Measurements from ENCODE around the gene CMBL.
"Not testable (repeated sequence)": the region's sequence is repeated elsewhere in the genome, so short reads cannot be mapped to it uniquely, and the experiment has no call there.

CMBL gene

DNA sequence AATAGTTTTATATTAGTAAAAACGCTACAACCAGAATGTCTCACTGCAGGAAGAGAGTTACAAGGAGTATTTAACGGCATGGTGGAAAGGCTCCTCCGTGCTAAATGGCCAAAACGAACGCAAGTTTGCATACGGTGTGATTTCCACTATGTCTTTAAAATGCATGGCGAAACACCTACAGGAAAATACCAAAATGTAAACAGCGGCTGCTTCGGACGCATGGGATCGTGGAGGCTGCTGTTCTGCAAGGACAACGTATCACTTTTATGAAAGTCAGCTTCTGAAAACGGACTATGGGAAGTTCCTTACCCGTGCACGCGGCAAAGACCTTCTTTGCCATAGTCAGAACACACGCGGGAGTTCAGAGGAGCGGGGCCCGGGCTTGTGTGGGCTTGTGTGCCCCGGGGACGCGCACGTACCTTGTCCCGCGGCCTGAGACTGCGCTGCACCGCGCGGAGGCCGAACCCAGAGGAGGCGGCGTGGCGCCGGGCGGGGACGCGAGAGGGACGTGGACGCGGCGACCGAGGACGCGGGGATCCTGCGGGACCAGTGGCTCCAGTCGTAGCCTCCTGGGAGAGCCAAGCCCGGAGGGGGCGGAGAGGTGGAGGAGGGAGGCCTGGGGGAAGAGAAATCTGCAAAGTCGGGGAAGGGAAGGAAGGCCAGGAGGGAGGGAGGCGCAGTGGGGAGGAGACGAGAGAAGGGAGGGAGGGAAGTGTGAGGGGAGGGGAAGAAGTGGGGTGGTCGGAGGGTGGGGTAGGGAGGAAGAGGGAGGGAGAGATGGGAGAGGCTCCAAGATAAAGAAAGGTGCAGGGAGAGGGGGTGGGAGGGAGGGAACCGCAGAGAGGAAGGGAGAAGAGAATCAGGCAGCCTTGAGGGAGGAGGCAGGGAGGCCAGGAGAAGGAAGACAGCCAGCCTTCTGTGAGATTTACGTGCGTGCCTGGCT lies at the start of gene CMBL:
TSS of gene CMBL (minus strand) at position 697 of the 943 bp plus-strand sequence. CDS start 17,140 bp downstream, outside the sequence.
- DNase-seq (ENCODE audit: low read depth): no peak

- DNase-seq (ENCODE audit: low read depth): no peak
These were observed 47.6 kb upstream of the CMBL start for GRCh38 chr5:10355071-10355889.

GRCh38 chr5:10354048-10354872 lies 46.6 kb upstream of the CMBL start:
- DNase-seq (ENCODE audit: low read depth): no peak

- DNase-seq (ENCODE audit: low read depth): peak; percentile 82
These were observed 45.7 kb upstream of the CMBL start, which contains the start of gene MARCHF6 for GRCh38 chr5:10353241-10354047. MARCHF6 (plus strand) TSS chr5:10353695; CDS start chr5:10353899, 204 bp downstream.

DNA sequence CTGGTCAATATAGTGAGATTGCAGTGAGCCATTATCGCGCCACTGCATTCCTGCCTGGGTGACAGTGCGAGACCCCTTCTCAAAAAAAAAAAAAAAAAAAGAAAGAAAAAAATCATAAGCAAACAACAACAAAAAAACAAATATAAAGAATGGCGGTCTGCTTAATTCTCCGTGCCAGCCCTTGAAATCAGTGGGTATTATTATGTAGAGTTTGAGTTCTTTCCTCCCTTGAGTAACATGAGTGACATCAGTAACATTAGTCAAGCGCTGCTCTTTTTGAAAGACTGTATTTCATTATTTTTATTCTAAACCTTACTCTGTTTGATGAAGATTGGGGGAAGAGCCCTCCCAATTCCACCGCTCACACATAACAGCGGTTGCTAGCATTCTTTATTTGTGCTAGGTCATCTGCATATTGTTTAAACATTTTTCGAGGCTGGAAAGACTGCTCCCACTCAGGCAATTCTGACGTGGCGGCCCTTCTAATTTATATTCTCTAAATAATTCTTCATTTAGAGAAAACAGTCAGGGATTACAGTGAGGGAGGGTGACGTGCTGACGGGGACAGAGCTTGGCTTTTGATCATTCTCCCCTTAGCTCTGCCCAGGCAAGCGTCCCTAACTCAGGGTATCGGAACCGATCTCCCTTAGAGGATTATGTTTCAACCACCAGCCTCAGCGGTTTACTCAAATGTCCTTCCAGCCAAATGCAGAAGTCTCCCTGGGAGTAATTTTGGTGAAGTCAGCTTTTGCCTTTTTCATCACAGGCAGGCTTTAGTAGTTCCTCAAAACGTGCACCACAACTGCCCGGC lies 44.9 kb upstream of the CMBL start:
- no peak for DNase-seq (ENCODE audit: low read depth)

DNA sequence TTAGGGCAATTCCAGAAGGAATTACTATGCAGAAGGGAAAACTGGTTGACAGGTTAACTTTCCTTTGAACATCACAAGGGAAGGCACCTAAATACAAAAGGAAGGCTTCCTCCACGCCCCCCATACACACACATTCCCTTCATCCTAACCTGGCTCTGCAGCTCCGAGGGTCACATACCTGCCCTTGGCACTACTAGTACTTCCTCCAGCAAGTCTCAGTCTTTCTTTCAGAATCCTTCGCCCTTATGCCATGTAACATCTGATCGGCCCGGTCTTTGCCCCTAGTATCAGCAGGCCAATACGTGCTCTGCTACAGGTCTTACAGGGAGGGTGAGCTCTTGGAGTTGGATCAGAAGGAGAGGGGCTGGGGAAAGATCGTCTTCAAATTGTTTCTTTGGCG lies 44.2 kb upstream of the CMBL start:
- DNase-seq (ENCODE audit: low read depth): no peak

GRCh38 chr5:10351199-10351905 lies 43.6 kb upstream of the CMBL start:
- DNase-seq (ENCODE audit: low read depth): no peak

DNA sequence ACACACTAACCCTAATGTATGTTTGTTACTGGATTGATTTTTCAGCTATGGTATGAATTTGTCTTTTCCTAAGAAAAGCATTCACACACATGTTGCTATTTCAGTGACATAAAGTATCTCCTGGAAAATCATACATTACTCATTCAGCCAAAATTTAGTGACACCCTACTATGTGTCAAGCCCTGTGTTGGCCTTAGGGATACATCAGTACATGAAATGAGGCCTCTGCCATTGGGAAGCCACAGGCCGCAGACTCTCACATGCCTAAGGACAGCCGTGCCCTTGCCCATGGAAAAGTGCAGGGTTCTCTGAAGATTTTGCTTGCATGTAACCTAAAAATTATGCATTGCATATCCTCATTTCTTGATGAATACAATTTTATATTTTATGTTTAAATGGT lies 40.6 kb upstream of the CMBL start:
- DNase-seq (ENCODE audit: low read depth): no peak

DNA sequence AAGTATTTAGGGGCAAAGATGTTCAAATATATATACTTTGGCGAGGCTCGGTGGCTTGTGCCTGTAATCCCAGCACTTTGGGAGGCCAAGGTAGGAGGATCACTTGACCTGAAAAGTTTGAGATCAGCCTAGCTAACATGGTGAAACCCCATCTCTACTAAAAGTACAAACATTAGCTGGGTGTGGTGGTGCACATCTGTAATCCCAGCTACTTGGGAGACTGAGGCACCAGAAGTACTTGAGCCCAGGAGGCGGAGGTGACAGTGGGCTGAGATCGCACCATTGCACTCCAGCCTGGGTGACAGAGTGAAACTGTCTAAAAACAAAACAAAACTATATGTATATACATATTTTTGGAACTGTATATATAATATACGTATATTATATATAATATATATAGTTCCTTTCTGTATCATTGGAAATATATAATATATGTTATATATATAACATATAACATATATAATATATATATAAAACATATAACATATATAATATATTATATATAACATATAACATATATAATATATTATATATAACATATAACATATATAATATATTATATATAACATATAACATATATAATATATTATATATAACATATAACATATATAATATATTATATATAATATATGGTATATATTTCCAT lies 36.9 kb upstream of the CMBL start:
- not testable (repeated sequence) for DNase-seq (ENCODE audit: low read depth)

GRCh38 chr5:10343486-10343885 lies 35.8 kb upstream of the CMBL start:
- DNase-seq (ENCODE audit: low read depth): peak; percentile 54

DNA sequence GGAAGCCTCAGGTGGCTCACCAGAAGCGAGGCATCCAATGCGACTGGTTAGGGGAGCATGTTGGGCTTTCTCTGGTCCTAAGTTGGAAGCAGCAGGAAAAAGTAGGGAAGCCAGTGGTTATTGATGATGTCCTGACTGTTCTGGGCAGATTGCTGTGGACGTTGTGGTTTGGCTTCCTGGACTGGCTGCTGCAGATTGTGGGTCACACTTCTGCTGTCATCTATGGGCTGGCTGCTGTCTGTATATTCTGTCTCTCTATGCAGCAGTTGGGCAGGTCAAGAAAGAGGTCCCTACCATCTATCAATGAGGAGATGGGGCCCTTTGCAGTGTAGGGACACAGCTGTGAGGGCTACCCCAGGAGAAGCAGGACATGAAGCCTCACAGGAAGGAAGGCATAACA lies 32.3 kb upstream of the CMBL start:
- DNase-seq (ENCODE audit: low read depth): no peak

- no peak for DNase-seq (ENCODE audit: low read depth)
These were observed 31.5 kb upstream of the CMBL start for GRCh38 chr5:10339058-10339811.

- DNase-seq (ENCODE audit: low read depth): no peak
These were observed 31.0 kb upstream of the CMBL start for GRCh38 chr5:10338686-10339057.

DNA sequence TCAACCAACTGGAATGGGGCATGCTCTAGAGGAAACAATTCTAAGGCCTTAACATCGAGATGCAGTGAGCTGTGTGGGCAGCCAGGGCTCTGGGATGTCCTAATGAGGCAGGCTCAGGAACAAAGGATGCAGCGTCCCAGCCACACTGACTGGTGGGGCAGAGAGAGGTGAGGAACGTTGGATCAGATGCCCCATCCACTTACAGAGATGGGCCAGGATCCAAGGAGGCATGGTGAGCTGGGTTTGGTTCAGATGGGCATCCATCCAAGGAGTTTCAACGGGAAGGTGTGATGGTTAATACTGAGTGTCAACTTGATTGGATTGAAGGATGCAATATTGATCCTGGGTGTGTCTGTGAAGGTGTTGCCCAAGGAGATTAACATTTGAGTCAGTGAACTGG lies 30.3 kb upstream of the CMBL start:
- DNase-seq (ENCODE audit: low read depth): no peak

GRCh38 chr5:10337107-10337506 lies 29.4 kb upstream of the CMBL start:
- DNase-seq (ENCODE audit: low read depth): no peak

DNA sequence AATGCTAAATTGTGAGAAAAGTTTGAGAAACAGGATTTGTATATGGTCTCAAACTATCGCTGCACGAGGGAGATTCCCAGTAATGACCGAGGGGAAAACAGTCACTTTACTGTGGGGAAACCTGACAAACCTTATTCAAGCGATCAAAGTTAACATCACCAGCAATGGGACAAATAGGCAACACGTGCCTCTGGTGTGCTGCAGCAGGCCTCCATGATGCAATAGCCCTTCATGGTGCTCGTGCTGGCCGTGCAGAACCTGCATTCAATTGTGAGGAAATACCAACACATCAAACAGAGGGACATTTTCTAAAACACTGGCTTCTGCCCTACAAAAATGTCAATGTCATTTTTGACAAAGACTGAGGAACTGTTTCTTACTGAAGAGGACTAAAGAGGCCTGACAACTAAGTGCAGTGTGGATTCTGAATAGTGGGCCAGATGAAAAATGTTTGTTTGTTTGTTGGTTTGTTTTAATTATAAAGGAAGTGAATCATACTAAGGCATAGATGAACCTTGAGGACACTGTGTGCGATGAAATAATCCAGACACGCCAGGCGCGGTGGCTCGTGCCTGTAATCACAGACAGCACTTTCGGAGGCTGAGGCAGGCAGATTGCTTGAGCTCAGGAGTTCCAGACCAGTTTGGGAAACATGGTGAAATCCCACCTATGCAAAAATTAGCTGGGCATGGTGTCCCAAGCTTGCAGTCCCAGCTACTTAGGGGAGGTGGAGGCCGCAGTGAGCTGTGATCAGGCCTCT lies 28.2 kb upstream of the CMBL start:
- DNase-seq (ENCODE audit: low read depth): no peak

DNA sequence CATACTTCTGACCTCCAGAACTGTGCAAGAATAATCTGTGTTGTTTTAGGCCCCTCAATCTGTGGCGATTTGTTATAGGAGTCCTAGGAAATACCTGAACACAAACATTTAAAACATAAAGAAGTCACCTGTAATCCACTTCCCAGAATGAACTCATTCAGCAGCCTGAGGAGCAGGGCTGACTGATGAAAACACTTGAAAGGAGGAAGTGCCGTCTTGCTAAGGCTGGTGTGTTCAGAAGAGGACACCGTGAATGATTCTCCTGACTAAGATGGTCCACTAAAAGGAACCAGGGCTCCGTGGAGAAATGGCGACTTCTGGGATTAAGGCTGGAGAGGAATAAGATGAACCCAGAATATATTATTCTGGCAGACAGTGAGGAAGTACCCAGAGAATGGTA lies 27.1 kb upstream of the CMBL start:
- no peak for DNase-seq (ENCODE audit: low read depth)
